Hepatocyte (in vitro differentiated cells): ENCODE measurements around the gene MIF. TPM values are rescaled to one million over a fixed set of nuclear protein-coding genes. Genes with fewer than 3 reads are reported as not detected.
"Not testable (repeated sequence)": the region's sequence is repeated elsewhere in the genome, so short reads cannot be mapped to it uniquely, and the experiment has no call there.

Experiments
- DNase-seq: peaks from one replicate; pipeline ENCODE4 v3.0.0-alpha.2; 2016; ENCODE audit warnings: low spot score
- H2AFZ ChIP-seq: fragments of 200-600 bp; sonication (generic); 2 replicates; pipeline ENCODE4 v1.6.0; 2016; ENCODE audit warnings: antibody characterized with exemption, mild to moderate bottlenecking
- H3K27ac ChIP-seq: fragments of 200-600 bp; sonication (generic); 2 replicates; pipeline ENCODE4 v1.5.1; 2016; ENCODE audit warnings: mild to moderate bottlenecking
- H3K27me3 ChIP-seq: fragments of 200-600 bp; sonication (generic); 2 replicates; pipeline ENCODE4 v1.6.1; 2016
- H3K36me3 ChIP-seq: fragments of 200-600 bp; sonication (generic); replicated peaks from 2 replicates; pipeline ENCODE4 v1.5.1; 2016; ENCODE audit warnings: low read depth; ENCODE audit not compliant: insufficient read depth
- H3K4me1 ChIP-seq: fragments of 200-600 bp; sonication (generic); 2 replicates; pipeline ENCODE4 v1.5.1; 2016; ENCODE audit warnings: mild to moderate bottlenecking, moderate library complexity; ENCODE audit not compliant: insufficient read depth
- H3K4me2 ChIP-seq: fragments of 200-600 bp; sonication (generic); 2 replicates; pipeline ENCODE4 v1.6.0; 2016
- H3K4me3 ChIP-seq: fragments of 200-600 bp; sonication (generic); 2 replicates; pipeline ENCODE4 v1.5.1; 2016; ENCODE audit warnings: mild to moderate bottlenecking
- H3K79me2 ChIP-seq: fragments of 200-600 bp; sonication (generic); 2 replicates; pipeline ENCODE4 v1.6.0; 2017; ENCODE audit warnings: mild to moderate bottlenecking
- H3K9me2 ChIP-seq: fragments of 200-600 bp; sonication (generic); replicated peaks from 2 replicates; pipeline ENCODE4 v1.6.0; 2017; ENCODE audit warnings: mild to moderate bottlenecking; ENCODE audit not compliant: insufficient read depth
- H3K9me3 ChIP-seq: fragments of 200-600 bp; sonication (generic); 2 replicates; pipeline ENCODE4 v1.5.1; 2016; ENCODE audit warnings: low read depth, mild to moderate bottlenecking
- H4K20me1 ChIP-seq: fragments of 200-600 bp; sonication (generic); 2 replicates; pipeline ENCODE4 v1.6.0; 2016; ENCODE audit warnings: mild to moderate bottlenecking; ENCODE audit not compliant: insufficient read depth, poor library complexity, severe bottlenecking
- EZH2 ChIP-seq: fragments of 200-600 bp; sonication (generic); IDR thresholded peaks from 2 replicates; pipeline ENCODE4 v1.6.1; 2016; ENCODE audit warnings: antibody characterized with exemption, mild to moderate bottlenecking, borderline replicate concordance
- EZH2phosphoT487 ChIP-seq: fragments of 200-600 bp; sonication (generic); IDR thresholded peaks from one replicate; pipeline ENCODE4 v1.6.1; 2018; ENCODE audit warnings: antibody characterized with exemption, mild to moderate bottlenecking, low read depth, moderate library complexity; ENCODE audit not compliant: unreplicated experiment, severe bottlenecking
- WGBS: methylation state at CpG from one replicate; pipeline ENCODE4 v1.1.6; 2016; ENCODE audit warnings: low lambda C conversion rate; ENCODE audit errors: missing lambda C conversion rate; 5-methylcytosine and 5-hydroxymethylcytosine counted together
- polyA plus RNA-seq: library from polyadenylated mRNA; unstranded; fragments of >200 nt; fragmentation: Nextera tagmentation; extraction: Ambion mirVana; gene quantifications from 2 replicates; pipeline ENCODE4 v1.2.1, GENCODE V29; 2016
- total RNA-seq: library from RNA; depleted of rRNA; stranded (reverse); fragments of >200 nt; gene quantifications from 2 replicates; pipeline ENCODE4 v1.2.3, GENCODE V29; 2014
- TF ChIP-seq, protein P1 (sequence below): fragments of 200-600 bp; sonication (generic); IDR thresholded peaks from 2 replicates; pipeline ENCODE4 v1.5.1; 2016; ENCODE audit warnings: antibody characterized with exemption, mild to moderate bottlenecking; ENCODE audit not compliant: poor library complexity

The MIF gene
- total and polyA plus RNA-seq, 2 experiments from 2014 or later: 240 to 2,070 TPM

DNA sequence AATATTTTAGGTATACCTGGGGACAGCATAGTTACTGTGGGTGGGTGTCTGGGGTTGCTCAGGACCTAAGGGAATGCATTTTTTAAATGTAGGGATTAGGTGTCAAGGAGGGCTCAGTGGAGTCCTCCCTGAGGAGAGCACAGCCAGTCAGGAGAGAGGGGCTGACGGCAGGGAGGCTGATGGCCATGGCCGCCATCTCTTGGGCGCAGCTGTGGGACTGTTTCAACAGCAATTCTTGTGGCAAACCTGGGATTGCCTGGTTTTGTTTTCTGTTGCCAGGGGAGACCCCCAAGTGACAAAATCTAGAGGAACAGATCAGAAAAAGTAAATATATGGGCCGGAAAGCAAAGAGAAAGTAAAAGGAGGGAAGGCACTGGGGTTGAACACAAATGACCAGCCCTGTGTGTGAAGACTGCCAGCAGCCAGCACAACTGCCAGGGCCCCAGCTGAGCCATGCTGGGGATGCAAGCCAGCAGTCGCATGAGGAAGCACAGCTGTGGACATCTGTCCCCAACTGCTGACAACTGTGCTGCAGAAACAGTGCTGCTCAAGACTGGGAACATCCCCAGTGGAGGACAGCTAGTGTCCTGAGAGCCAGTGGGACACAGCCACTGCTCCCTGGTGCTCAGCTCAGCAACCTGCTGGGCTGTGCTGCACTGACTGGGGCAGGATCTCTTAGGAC is 10.5 kb downstream of the MIF start:
- Histone ChIP-seq H3K9me3 (no peaks in the 10 kb centered on the region), H3K36me3 (no peaks in the 10 kb centered on the region), H3K27me3 (no peaks in the 10 kb centered on the region), H3K4me1 (peaks cover 10% of the 10 kb centered on the region), H2AFZ (no peak overlapping the region), H3K27ac (no peak overlapping the region), H3K9me2 (no peaks in the 10 kb centered on the region), H3K79me2 (no peaks in the 10 kb centered on the region), H3K4me2 (no peak overlapping the region), H3K4me3 (no peak overlapping the region), H4K20me1 (no peaks in the 10 kb centered on the region)
- no peak for TF ChIP-seq EZH2phosphoT487
- TF ChIP-seq, protein P1, sequence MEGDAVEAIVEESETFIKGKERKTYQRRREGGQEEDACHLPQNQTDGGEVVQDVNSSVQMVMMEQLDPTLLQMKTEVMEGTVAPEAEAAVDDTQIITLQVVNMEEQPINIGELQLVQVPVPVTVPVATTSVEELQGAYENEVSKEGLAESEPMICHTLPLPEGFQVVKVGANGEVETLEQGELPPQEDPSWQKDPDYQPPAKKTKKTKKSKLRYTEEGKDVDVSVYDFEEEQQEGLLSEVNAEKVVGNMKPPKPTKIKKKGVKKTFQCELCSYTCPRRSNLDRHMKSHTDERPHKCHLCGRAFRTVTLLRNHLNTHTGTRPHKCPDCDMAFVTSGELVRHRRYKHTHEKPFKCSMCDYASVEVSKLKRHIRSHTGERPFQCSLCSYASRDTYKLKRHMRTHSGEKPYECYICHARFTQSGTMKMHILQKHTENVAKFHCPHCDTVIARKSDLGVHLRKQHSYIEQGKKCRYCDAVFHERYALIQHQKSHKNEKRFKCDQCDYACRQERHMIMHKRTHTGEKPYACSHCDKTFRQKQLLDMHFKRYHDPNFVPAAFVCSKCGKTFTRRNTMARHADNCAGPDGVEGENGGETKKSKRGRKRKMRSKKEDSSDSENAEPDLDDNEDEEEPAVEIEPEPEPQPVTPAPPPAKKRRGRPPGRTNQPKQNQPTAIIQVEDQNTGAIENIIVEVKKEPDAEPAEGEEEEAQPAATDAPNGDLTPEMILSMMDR: no peak
- no peak for TF ChIP-seq EZH2
- 82% methylated on average over 5 of the region's 5 CpGs for WGBS
- DNase-seq: no peak

GRCh38 chr22:23906641-23907040 is 12.5 kb downstream of the MIF start:
- no peaks in the 10 kb centered on the region for H3K79me2 ChIP-seq
- H2AFZ ChIP-seq: no peak overlapping the region
- WGBS: 84% methylated on average over 4 of the region's 4 CpGs
- no peak overlapping the region for H3K4me3 ChIP-seq
- no peaks in the 10 kb centered on the region for H3K27me3 ChIP-seq
- peaks cover 19% of the 10 kb centered on the region for H3K4me1 ChIP-seq
- no peak for DNase-seq
- H3K4me2 ChIP-seq: no peak overlapping the region
- H3K36me3 ChIP-seq: no peaks in the 10 kb centered on the region
- no peaks in the 10 kb centered on the region for H3K9me3 ChIP-seq
- no peaks in the 10 kb centered on the region for H3K9me2 ChIP-seq
- no peak for TF ChIP-seq EZH2
- no peak for TF ChIP-seq EZH2phosphoT487
- TF ChIP-seq, protein P1: no peak
- H4K20me1 ChIP-seq: no peaks in the 10 kb centered on the region
- H3K27ac ChIP-seq: no peak overlapping the region

DNA sequence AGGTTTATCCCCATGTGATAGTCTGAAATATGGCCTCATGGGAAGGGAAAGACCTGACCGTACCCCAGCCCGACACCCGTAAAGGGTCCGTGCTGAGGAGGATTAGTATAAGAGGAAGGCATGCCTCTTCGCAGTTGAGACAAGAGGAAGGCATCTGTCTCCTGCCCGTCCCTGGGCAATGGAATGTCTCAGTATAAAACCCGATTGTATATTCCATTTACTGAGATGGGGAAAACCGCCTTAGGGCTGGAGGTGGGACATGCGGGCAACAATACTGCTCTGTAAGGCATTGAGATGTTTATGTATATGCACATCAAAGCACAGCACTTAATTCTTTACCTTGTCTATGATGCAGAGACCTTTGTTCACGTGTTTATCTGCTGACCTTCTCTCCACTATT is 13.2 kb downstream of the MIF start:
- not testable (repeated sequence) for H3K4me2 ChIP-seq, H3K79me2 ChIP-seq, H3K36me3 ChIP-seq, H2AFZ ChIP-seq, H3K27me3 ChIP-seq, DNase-seq, H4K20me1 ChIP-seq, H3K9me3 ChIP-seq, H3K9me2 ChIP-seq, H3K4me3 ChIP-seq, H3K27ac ChIP-seq
- peaks cover 19% of the 10 kb centered on the region for H3K4me1 ChIP-seq
- 49% methylated on average over 10 of the region's 10 CpGs for WGBS

DNA sequence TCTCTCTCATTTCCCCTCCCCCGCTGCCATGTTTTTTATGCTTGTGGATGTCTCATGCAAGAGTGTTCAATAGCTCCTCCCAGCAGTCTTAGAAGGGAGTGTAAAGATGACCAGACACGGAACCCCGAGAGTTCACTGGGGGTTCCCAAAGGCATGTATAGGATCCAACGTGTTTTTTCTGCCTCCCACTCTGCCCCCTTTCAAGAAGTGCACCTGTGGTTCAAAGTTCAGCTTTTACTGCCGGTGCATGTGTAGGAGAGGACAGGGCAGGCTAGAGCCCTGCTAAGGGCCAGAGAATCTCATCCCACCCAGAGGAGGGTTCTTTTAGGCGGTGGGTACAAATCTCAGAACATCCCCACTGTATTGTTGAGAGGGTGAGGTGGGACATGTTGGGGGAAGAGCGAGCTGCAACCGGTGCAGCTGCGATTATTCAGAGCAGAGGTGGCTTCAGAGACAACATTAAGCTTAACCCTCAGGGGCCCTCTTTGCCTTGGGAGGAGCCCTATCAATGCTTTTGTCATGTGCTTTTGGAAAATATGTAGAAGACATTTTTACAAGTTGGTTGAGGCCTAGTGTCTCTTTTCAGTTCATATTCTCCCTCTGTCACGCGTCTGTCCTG is 14.5 kb downstream of the MIF start:
- no peaks in the 10 kb centered on the region for H4K20me1 ChIP-seq
- H3K4me3 ChIP-seq: no peak overlapping the region
- H3K9me3 ChIP-seq: no peaks in the 10 kb centered on the region
- peaks cover 6% of the 10 kb centered on the region for H3K79me2 ChIP-seq
- DNase-seq: no peak
- H3K4me2 ChIP-seq: peak overlapping the region; percentile 55
- H3K27ac ChIP-seq: peak overlapping the region; percentile 78
- 72% methylated on average over 10 of the region's 11 CpGs for WGBS
- TF ChIP-seq EZH2phosphoT487: no peak
- TF ChIP-seq EZH2: no peak
- TF ChIP-seq, protein P1: no peak
- H3K27me3 ChIP-seq: no peaks in the 10 kb centered on the region
- no peaks in the 10 kb centered on the region for H3K36me3 ChIP-seq
- H3K9me2 ChIP-seq: no peaks in the 10 kb centered on the region
- no peak overlapping the region for H2AFZ ChIP-seq
- peaks cover 25% of the 10 kb centered on the region for H3K4me1 ChIP-seq
